Natural killer cell (primary cell): ENCODE results near the gene ATP5ME. TPM values are rescaled to one million over a fixed set of nuclear protein-coding genes. Genes with fewer than 3 reads are reported as not detected.

Experiments used
- ATAC-seq, 3 donors: fragments of 150-1000 bp in 2 of 3; fragments of 200-7000 bp in 1 of 3; cut with Tn5 transposase; 1 replicate in 1 of 3; 2 replicates in 2 of 3; pipeline ENCODE4 v1.10.0; 2021; ENCODE audit warnings: mild to moderate bottlenecking in 2 of 3, moderate library complexity in 2 of 3
- DNase-seq, 2 donors: peaks; one replicate each; pipeline versions ENCODE4 v3.0.0 to v3.0.0-alpha.2; 2013 to 2021; ENCODE audit warnings: mixed read lengths in 1 of 2
- H3K27ac ChIP-seq: one replicate; pipeline ENCODE4 v1.5.1; 2013; ENCODE audit warnings: mild to moderate bottlenecking, low read length
- H3K27me3 ChIP-seq: one replicate; pipeline ENCODE4 v1.6.1; 2013; ENCODE audit warnings: low read length; ENCODE audit not compliant: control insufficient read depth, insufficient read depth
- H3K36me3 ChIP-seq: one replicate; pipeline ENCODE4 v1.6.1; 2013; ENCODE audit warnings: low read length; ENCODE audit not compliant: control insufficient read depth, insufficient read depth
- H3K4me1 ChIP-seq: one replicate; pipeline ENCODE4 v1.6.1; 2013; ENCODE audit warnings: low read length; ENCODE audit not compliant: control insufficient read depth, insufficient read depth
- H3K4me3 ChIP-seq: one replicate; pipeline ENCODE4 v1.5.1; 2013; ENCODE audit warnings: low read length
- H3K9me3 ChIP-seq: one replicate; pipeline ENCODE4 v1.6.1; 2013; ENCODE audit warnings: low read length; ENCODE audit not compliant: control insufficient read depth, insufficient read depth
- H3K27ac Mint-ChIP-seq, 2 donors: one replicate each; pipeline ENCODE4 v1.8.0; 2022; ENCODE audit warnings: mild to moderate bottlenecking in 2 of 2, mixed read lengths in 2 of 2, moderate library complexity in 1 of 2
- H3K27me3 Mint-ChIP-seq, 2 donors: one replicate each; pipeline ENCODE4 v1.8.0; 2022; ENCODE audit warnings: low read depth in 2 of 2, mixed read lengths in 2 of 2
- H3K36me3 Mint-ChIP-seq: one replicate; pipeline ENCODE4 v1.8.0; 2022; ENCODE audit warnings: mixed read lengths
- H3K4me1 Mint-ChIP-seq, 2 donors: one replicate each; pipeline ENCODE4 v1.8.0; 2022; ENCODE audit warnings: mixed read lengths in 2 of 2
- H3K4me3 Mint-ChIP-seq: one replicate; pipeline ENCODE4 v1.8.0; 2022; ENCODE audit warnings: mild to moderate bottlenecking, moderate library complexity, mixed read lengths
- H3K9me3 Mint-ChIP-seq, 2 donors: one replicate each; pipeline ENCODE4 v1.8.0; 2022; ENCODE audit warnings: mixed read lengths in 2 of 2
- CTCF ChIP-seq: fragments of 200-600 bp; IDR thresholded peaks from one replicate; pipeline ENCODE4 v1.8.0; 2022; ENCODE audit warnings: antibody characterized with exemption
- WGBS: methylation state at CpG from one replicate; pipeline ENCODE4 v1.1.7; 2013; ENCODE audit warnings: missing lambda C conversion rate; ENCODE audit not compliant: insufficient coverage; 5-methylcytosine and 5-hydroxymethylcytosine counted together
- intact Hi-C: fragments of 100-400 bp; cut with micrococcal nuclease; formaldehyde crosslinking; loops from one replicate; pipeline ENCODE4 v1.14.2; 2022
- total RNA-seq, 4 donors: library from RNA; stranded (reverse); fragments of 120-200 nt in 1 of 4; gene quantifications; one replicate each; pipeline versions ENCODE4 v1.2.3 to v1.2.4, GENCODE V29; 2013 to 2022

ATP5ME gene
- total RNA-seq, 3 donors from 2014 or later (not counting 1 experiment from before 2014, with no cell fraction given) = 114 to 140 (median 136) TPM

DNA sequence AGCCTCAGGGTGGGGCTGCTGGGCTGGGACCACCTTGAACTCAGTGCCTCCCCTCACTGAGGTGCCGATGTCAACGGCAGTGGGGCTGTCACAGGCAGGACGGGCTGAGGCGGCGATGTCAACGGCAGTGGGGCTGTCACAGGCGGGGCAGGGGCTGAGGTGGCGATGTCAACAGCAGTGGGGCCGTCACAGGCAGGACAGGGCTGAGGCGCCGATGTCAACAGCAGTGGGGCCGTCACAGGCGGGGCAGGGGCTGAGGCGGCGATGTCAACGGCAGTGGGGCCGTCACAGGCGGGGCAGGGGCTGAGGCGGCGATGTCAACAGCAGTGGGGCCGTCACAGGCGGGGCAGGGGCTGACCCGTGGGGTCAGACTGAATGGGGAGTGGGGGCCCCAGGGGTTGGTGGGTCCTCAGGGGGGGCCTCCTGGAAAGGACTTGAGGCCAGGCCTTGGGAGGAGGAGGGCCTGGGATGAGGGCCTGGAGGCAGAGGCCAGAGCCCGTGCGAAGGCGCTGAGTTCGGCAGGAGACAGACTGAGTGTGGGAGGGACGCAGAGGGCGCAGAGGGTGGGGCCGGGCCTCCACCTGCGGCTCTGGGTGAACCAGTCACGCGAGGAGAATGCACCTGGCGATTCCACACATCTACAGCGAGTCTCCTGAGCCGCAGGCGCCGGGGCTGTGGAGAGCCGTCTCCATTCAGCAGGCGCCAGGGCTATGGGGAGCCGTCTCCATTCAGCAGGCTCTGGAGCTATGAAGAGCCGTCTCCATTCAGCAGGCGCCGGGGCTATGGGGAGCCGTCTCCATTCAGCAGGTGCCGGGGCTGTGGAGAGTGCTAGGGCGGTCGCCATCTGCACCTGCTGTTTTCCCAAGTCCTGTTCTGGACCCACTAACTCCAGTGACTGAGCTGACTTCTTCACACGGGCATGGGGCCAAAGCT is 22.9 kb downstream of the ATP5ME start:
- H3K27ac Mint-ChIP-seq = no peak overlapping the region
- ATAC-seq (no peak), DNase-seq (no peak)
- intact Hi-C loops = no loop called here
- TF ChIP-seq CTCF = no peak
- no peaks in the 10 kb centered on the region for H3K4me1 Mint-ChIP-seq
- H3K27me3 Mint-ChIP-seq = peaks cover 8% of the 10 kb centered on the region in 2 donors
- no peaks in the 10 kb centered on the region for H3K4me1 ChIP-seq
- no peaks in the 10 kb centered on the region for H3K36me3 ChIP-seq
- H3K27me3 ChIP-seq = no peaks in the 10 kb centered on the region
- no peaks in the 10 kb centered on the region for H3K9me3 ChIP-seq
- no peaks in the 10 kb centered on the region for H3K9me3 Mint-ChIP-seq
- H3K4me3 ChIP-seq = no peak overlapping the region
- H3K4me3 Mint-ChIP-seq = no peak overlapping the region
- 64% methylated on average over 48 of the region's 49 CpGs for WGBS
- H3K36me3 Mint-ChIP-seq = no peaks in the 10 kb centered on the region
- no peak overlapping the region for H3K27ac ChIP-seq

GRCh38 chr4:650461-650860 is 23.6 kb downstream of the ATP5ME start:
- Mint-ChIP-seq H3K9me3 (no peaks in the 10 kb centered on the region), H3K27me3 (peaks cover 11 to 15% of the 10 kb centered on the region in 2 donors), H3K36me3 (no peaks in the 10 kb centered on the region), H3K4me3 (no peak overlapping the region), H3K4me1 (no peaks in the 10 kb centered on the region), H3K27ac (no peak overlapping the region)
- TF ChIP-seq CTCF = no peak
- no peak overlapping the region for H3K4me3 ChIP-seq
- H3K27ac ChIP-seq = no peak overlapping the region
- ATAC-seq (no peak), DNase-seq (no peak)
- intact Hi-C loops = no loop called here
- H3K9me3 ChIP-seq = no peaks in the 10 kb centered on the region
- 91% methylated on average over 18 of the region's 18 CpGs for WGBS
- H3K27me3 ChIP-seq = no peaks in the 10 kb centered on the region
- no peaks in the 10 kb centered on the region for H3K36me3 ChIP-seq
- H3K4me1 ChIP-seq = no peaks in the 10 kb centered on the region

GRCh38 chr4:649751-650310 is 24.2 kb downstream of the ATP5ME start:
- no peaks in the 10 kb centered on the region for H3K9me3 Mint-ChIP-seq
- intact Hi-C loops = no loop called here
- H3K4me3 Mint-ChIP-seq = no peak overlapping the region
- Histone ChIP-seq H3K9me3 (no peaks in the 10 kb centered on the region), H3K4me3 (no peak overlapping the region), H3K36me3 (no peaks in the 10 kb centered on the region), H3K27ac (no peak overlapping the region), H3K27me3 (peaks cover under 1% of the 10 kb centered on the region), H3K4me1 (no peaks in the 10 kb centered on the region)
- ATAC-seq (no peak), DNase-seq (no peak)
- peaks cover 11 to 17% of the 10 kb centered on the region in 2 donors for H3K27me3 Mint-ChIP-seq
- no peaks in the 10 kb centered on the region for H3K36me3 Mint-ChIP-seq
- H3K27ac Mint-ChIP-seq = no peak overlapping the region
- no peak for TF ChIP-seq CTCF
- H3K4me1 Mint-ChIP-seq = no peaks in the 10 kb centered on the region
- 88% methylated on average over 13 of the region's 13 CpGs for WGBS
